ENCODE results near the gene STRIP2.
"Not testable (repeated sequence)": the region's sequence is repeated elsewhere in the genome, so short reads cannot be mapped to it uniquely, and the experiment has no call there.

The STRIP2 gene

GRCh38 chr7:129469930-129470329, 35.7 kb downstream of the STRIP2 start:
- DNase-seq (ENCODE audit: extremely low read depth, low read depth), result no peak

GRCh38 chr7:129470411-129470810, 36.2 kb downstream of the STRIP2 start:
- TF ChIP-seq CTCF (IDR thresholded peaks at IDR 0.05; ENCODE audit: low read depth, low read length), result no peak
- DNase-seq (ENCODE audit: extremely low read depth, low read depth), result no peak

More at GRCh38 chr7:129469930-129470329, 35.7 kb downstream of the STRIP2 start:
- no peak for TF ChIP-seq CTCF (IDR thresholded peaks at IDR 0.05; ENCODE audit: low read depth, low read length)

DNA sequence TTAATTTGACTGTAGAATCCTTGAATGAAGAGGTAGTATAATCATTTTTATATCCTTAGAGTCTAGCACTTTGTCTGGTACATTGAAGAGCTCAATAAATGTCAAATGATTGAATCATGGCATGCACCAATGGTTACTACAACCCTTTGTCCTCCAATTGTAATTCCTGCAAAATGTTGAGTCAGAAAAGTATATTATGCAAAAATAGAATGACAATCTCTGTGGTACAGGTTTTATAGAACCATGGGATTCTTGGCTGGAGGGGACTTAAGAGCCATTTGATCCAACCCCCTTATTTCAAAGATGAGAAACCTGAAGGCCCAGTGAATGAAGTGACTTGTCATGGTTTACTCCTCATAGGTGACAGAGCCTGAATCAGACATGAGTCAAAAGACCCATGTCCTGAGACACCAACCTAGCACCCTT, 37.2 kb downstream of the STRIP2 start:
- no peak for DNase-seq (ENCODE audit: extremely low read depth, low read depth)
- TF ChIP-seq CTCF (IDR thresholded peaks at IDR 0.05; ENCODE audit: low read depth, low read length), result no peak

GRCh38 chr7:129475931-129476330, 41.7 kb downstream of the STRIP2 start:
- DNase-seq (ENCODE audit: extremely low read depth, low read depth), result not testable (repeated sequence)

GRCh38 chr7:129476398-129476797, 42.2 kb downstream of the STRIP2 start:
- DNase-seq (ENCODE audit: extremely low read depth, low read depth), result not testable (repeated sequence)

DNA sequence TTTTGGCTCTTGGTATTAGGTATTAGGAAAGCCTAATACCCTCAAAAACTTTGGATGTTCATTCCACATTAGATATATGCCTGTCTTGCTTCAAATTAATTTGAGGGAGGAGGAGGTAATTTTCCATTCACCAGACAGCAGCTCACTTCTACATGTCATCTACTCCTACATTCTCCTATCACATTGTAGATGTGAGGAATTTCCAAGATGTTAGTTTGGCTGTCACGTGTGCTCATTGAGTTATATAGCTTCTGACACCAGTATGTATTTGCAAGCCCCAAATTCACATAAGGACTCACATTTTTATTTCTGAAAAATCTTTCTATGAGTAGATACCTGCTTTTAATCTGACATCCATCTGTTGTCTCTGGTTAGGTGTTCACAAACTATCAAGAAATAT, 45.6 kb downstream of the STRIP2 start:
- no peak for TF ChIP-seq CTCF (IDR thresholded peaks at IDR 0.05; ENCODE audit: low read depth, low read length)

GRCh38 chr7:129480674-129481363, 46.6 kb downstream of the STRIP2 start:
- DNase-seq (ENCODE audit: extremely low read depth, low read depth), result no peak
- TF ChIP-seq CTCF (IDR thresholded peaks at IDR 0.05; ENCODE audit: low read depth, low read length), result no peak

More for the DNA sequence above, 45.6 kb downstream of the STRIP2 start:
- no peak for DNase-seq (ENCODE audit: extremely low read depth, low read depth)

GRCh38 chr7:129481376-129481775, 47.1 kb downstream of the STRIP2 start:
- DNase-seq (ENCODE audit: extremely low read depth, low read depth), result not testable (repeated sequence)

DNA sequence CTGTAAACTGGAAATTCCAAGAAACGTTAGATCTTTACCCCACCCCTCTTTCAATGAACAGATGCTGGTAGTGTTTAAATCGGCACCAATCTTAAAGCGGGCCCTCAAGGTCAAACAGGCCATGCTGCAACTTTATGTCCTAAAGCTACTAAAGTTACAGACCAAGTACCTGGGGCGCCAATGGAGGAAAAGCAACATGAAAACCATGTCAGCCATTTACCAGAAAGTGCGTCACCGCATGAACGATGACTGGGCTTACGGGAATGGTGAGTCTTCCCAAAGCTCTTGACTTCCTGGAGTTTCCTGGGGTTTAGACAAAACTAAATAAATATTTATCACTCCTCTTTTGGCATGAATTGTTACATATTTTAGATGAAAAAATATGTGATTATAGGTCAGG, 48.5 kb downstream of the STRIP2 start:
- DNase-seq (ENCODE audit: extremely low read depth, low read depth), result no peak
- no peak for TF ChIP-seq CTCF (IDR thresholded peaks at IDR 0.05; ENCODE audit: low read depth, low read length)

Measured in AG09319 (cell line).